ENCODE data around the gene ZNF629. TPM values are rescaled to one million over a fixed set of nuclear protein-coding genes. Genes with fewer than 3 reads are reported as not detected.
A peak's percentile ranks its signal among the peaks of the same experiment; 100 is the strongest.

The ZNF629 gene
- total RNA-seq (12.2 and 15.6 TPM in 2 replicates), polyA plus RNA-seq (7.7 and 8.7 TPM in 2 replicates)

GRCh38 chr16:30786936-30787612, at the start of gene ZNF629:
ZNF629 (minus strand) TSS chr16:30787205; CDS start chr16:30784482, 2,723 bp downstream.
- Histone ChIP-seq H3K27me3 (no peaks in the 10 kb centered on the region), H3K36me3 (replicated peaks; ENCODE audit: insufficient read depth, low read depth) (no peaks in the 10 kb centered on the region), H3K4me2 (peak within 1 kb of the TSS; percentile 97), H4K20me1 (ENCODE audit: insufficient read depth, poor library complexity, severe bottlenecking) (peaks cover 6% of the 10 kb centered on the region), H3K9me2 (replicated peaks; ENCODE audit: insufficient read depth) (no peaks in the 10 kb centered on the region), H3K9me3 (ENCODE audit: low read depth) (no peaks in the 10 kb centered on the region), H3K4me3 (peak within 1 kb of the TSS; percentile 95), H3K4me1 (ENCODE audit: insufficient read depth) (peaks cover 20% of the 10 kb centered on the region), H3K79me2 (peaks cover 40% of the 10 kb centered on the region), H3K27ac (peak within 1 kb of the TSS; percentile 98), H2AFZ (peak within 1 kb of the TSS; percentile 99)
- TF ChIP-seq EZH2phosphoT487 (IDR thresholded peaks at IDR 0.05; ENCODE audit: low read depth, severe bottlenecking, unreplicated experiment) (no peak), CTCF (IDR thresholded peaks at IDR 0.05; ENCODE audit: poor library complexity) (no peak), EZH2 (IDR thresholded peaks at IDR 0.05; ENCODE audit: borderline replicate concordance) (no peak)
- peak; percentile 87 for DNase-seq (ENCODE audit: low spot score)
- WGBS (ENCODE audit: low lambda C conversion rate, missing lambda C conversion rate) = under 1% methylated on average over 25 of the region's 37 CpGs

GRCh38 chr16:30834130-30834740, 47.2 kb upstream of the ZNF629 start:
- H4K20me1 ChIP-seq (ENCODE audit: insufficient read depth, poor library complexity, severe bottlenecking) = no peaks in the 10 kb centered on the region
- H3K36me3 ChIP-seq (replicated peaks; ENCODE audit: insufficient read depth, low read depth) = no peaks in the 10 kb centered on the region
- peaks cover 5% of the 10 kb centered on the region for H3K4me1 ChIP-seq (ENCODE audit: insufficient read depth)
- H3K27me3 ChIP-seq = no peaks in the 10 kb centered on the region
- no peak overlapping the region for H2AFZ ChIP-seq
- no peak for TF ChIP-seq CTCF (IDR thresholded peaks at IDR 0.05; ENCODE audit: poor library complexity)
- no peak for TF ChIP-seq EZH2phosphoT487 (IDR thresholded peaks at IDR 0.05; ENCODE audit: low read depth, severe bottlenecking, unreplicated experiment)
- TF ChIP-seq EZH2 (IDR thresholded peaks at IDR 0.05; ENCODE audit: borderline replicate concordance) = no peak
- no peak for DNase-seq (ENCODE audit: low spot score)
- no peak overlapping the region for H3K27ac ChIP-seq
- H3K79me2 ChIP-seq = no peaks in the 10 kb centered on the region
- H3K4me2 ChIP-seq = no peak overlapping the region
- H3K9me2 ChIP-seq (replicated peaks; ENCODE audit: insufficient read depth) = no peaks in the 10 kb centered on the region
- WGBS (ENCODE audit: low lambda C conversion rate, missing lambda C conversion rate) = 97% methylated on average over 31 of the region's 44 CpGs
- no peaks in the 10 kb centered on the region for H3K9me3 ChIP-seq (ENCODE audit: low read depth)
- H3K4me3 ChIP-seq = no peak overlapping the region

GRCh38 chr16:30830072-30830417, 43.0 kb upstream of the ZNF629 start:
- Histone ChIP-seq H3K9me3 (ENCODE audit: low read depth) (no peaks in the 10 kb centered on the region), H3K27ac (no peak overlapping the region), H3K9me2 (replicated peaks; ENCODE audit: insufficient read depth) (no peaks in the 10 kb centered on the region), H3K79me2 (no peaks in the 10 kb centered on the region), H3K36me3 (replicated peaks; ENCODE audit: insufficient read depth, low read depth) (no peaks in the 10 kb centered on the region), H4K20me1 (ENCODE audit: insufficient read depth, poor library complexity, severe bottlenecking) (no peaks in the 10 kb centered on the region), H3K4me1 (ENCODE audit: insufficient read depth) (no peaks in the 10 kb centered on the region), H2AFZ (no peak overlapping the region), H3K4me2 (no peak overlapping the region), H3K4me3 (no peak overlapping the region), H3K27me3 (no peaks in the 10 kb centered on the region)
- no peak for DNase-seq (ENCODE audit: low spot score)
- TF ChIP-seq EZH2phosphoT487 (IDR thresholded peaks at IDR 0.05; ENCODE audit: low read depth, severe bottlenecking, unreplicated experiment) = no peak
- no peak for TF ChIP-seq CTCF (IDR thresholded peaks at IDR 0.05; ENCODE audit: poor library complexity)
- TF ChIP-seq EZH2 (IDR thresholded peaks at IDR 0.05; ENCODE audit: borderline replicate concordance) = no peak
- WGBS (ENCODE audit: low lambda C conversion rate, missing lambda C conversion rate) = 95% methylated on average over 5 of the region's 6 CpGs
